Measurements from ENCODE around the gene SAXO1.

Gene SAXO1

GRCh38 chr9:19048966-19049916 is 16.2 kb upstream of the SAXO1 start, which contains the start of gene RRAGA:
Gene RRAGA (plus strand): TSS chr9:19049427. CDS start chr9:19049660, 233 bp downstream.
- TF ChIP-seq CTCF (IDR thresholded peaks at IDR 0.05; ENCODE audit: low read depth, low read length, missing control alignments) = peak; percentile 88
- peak; percentile 93 for DNase-seq (ENCODE audit: low read depth)
- in situ Hi-C loops (cut with HindIII; ENCODE audit: low sequenced_read_pairs) = no loop called here
- peak within 1 kb of the TSS; percentile 93 for H3K4me3 ChIP-seq (ENCODE audit: low read depth, low read length)

- DNase-seq (ENCODE audit: low read depth) = no peak
- in situ Hi-C loops (cut with HindIII; ENCODE audit: low sequenced_read_pairs) = no loop called here
- TF ChIP-seq CTCF (IDR thresholded peaks at IDR 0.05; ENCODE audit: low read depth, low read length, missing control alignments) = no peak
- no peak overlapping the region for H3K4me3 ChIP-seq (ENCODE audit: low read depth, low read length)
These were observed 3.6 kb upstream of the SAXO1 start for GRCh38 chr9:19036611-19037010.

- in situ Hi-C loops (cut with HindIII; ENCODE audit: low sequenced_read_pairs) = no loop called here
- DNase-seq (ENCODE audit: low read depth) = no peak
- no peak overlapping the region for H3K4me3 ChIP-seq (ENCODE audit: low read depth, low read length)
- TF ChIP-seq CTCF (IDR thresholded peaks at IDR 0.05; ENCODE audit: low read depth, low read length, missing control alignments) = no peak
These were observed 603 bp downstream of the SAXO1 start for GRCh38 chr9:19032406-19032805.

GRCh38 chr9:19030899-19031298 is 2.1 kb downstream of the SAXO1 start:
- H3K4me3 ChIP-seq (ENCODE audit: low read depth, low read length) = no peak overlapping the region
- no peak for DNase-seq (ENCODE audit: low read depth)
- no peak for TF ChIP-seq CTCF (IDR thresholded peaks at IDR 0.05; ENCODE audit: low read depth, low read length, missing control alignments)
- in situ Hi-C loops (cut with HindIII; ENCODE audit: low sequenced_read_pairs) = no loop called here

- peak; percentile 72 for TF ChIP-seq CTCF (IDR thresholded peaks at IDR 0.05; ENCODE audit: low read depth, low read length, missing control alignments)
- DNase-seq (ENCODE audit: low read depth) = peak; percentile 59
- no peak overlapping the region for H3K4me3 ChIP-seq (ENCODE audit: low read depth, low read length)
- in situ Hi-C loops (cut with HindIII; ENCODE audit: low sequenced_read_pairs) = no loop called here
These were observed 4.1 kb downstream of the SAXO1 start for GRCh38 chr9:19028835-19029451.

GRCh38 chr9:19027825-19028224 is 5.2 kb downstream of the SAXO1 start:
- no peak overlapping the region for H3K4me3 ChIP-seq (ENCODE audit: low read depth, low read length)
- TF ChIP-seq CTCF (IDR thresholded peaks at IDR 0.05; ENCODE audit: low read depth, low read length, missing control alignments) = no peak
- in situ Hi-C loops (cut with HindIII; ENCODE audit: low sequenced_read_pairs) = no loop called here
- DNase-seq (ENCODE audit: low read depth) = no peak

All from astrocyte of the cerebellum (primary cell).